Endothelial cell of umbilical vein (primary cell): ENCODE measurements around the gene CXCL9. TPM values are rescaled to one million over a fixed set of nuclear protein-coding genes. Genes with fewer than 3 reads are reported as not detected.
"Not testable (repeated sequence)": the region's sequence is repeated elsewhere in the genome, so short reads cannot be mapped to it uniquely, and the experiment has no call there.

ENCODE experiments used
- BruUV-seq: library from RNA; stranded (reverse); fragments of 400-500 nt; replicated peaks from 2 replicates; lab custom pipeline; 2021; lab: Mats Ljungman, UMichigan
- CTCF ChIA-PET: fragments of 300-600, 350-600 bp; sonication (Branson Sonifier 250); formaldehyde crosslinking; loops from one replicate; lab custom pipeline; 2021; ENCODE audit warnings: antibody characterized with exemption, inconsistent platforms; lab: Charles Lee
- POLR2A ChIA-PET: fragments of 300-600, 350-600 bp; sonication (Branson Sonifier 250); formaldehyde crosslinking; loops from one replicate; lab custom pipeline; 2021; ENCODE audit warnings: antibody characterized with exemption, inconsistent platforms; lab: Charles Lee
- DNase-seq: peaks from one replicate; pipeline ENCODE4 v3.0.0-alpha.2; 2011; ENCODE audit warnings: low read depth, low spot score
- FAIRE-seq: peaks from 2 replicates; lab custom pipeline; 2011; peaks lifted over from hg19 to GRCh38; lab: Jason Lieb, UNC
- H2AFZ ChIP-seq: 2 replicates; pipeline ENCODE4 v1.6.0; 2012; ENCODE audit warnings: low read depth, low read length, control low read depth, inconsistent platforms
- H3K27ac ChIP-seq: 2 replicates; pipeline ENCODE4 v1.5.1; 2011; ENCODE audit warnings: low read depth, mild to moderate bottlenecking, control low read depth, low read length, moderate library complexity; ENCODE audit not compliant: insufficient read depth
- H3K27me3 ChIP-seq, 2 experiments: 2 replicates each; pipeline versions ENCODE4 v1.6.0 to v1.6.1; 2011; ENCODE audit warnings: low read length in 2 of 2, mixed read lengths in 1 of 2; ENCODE audit not compliant: control insufficient read depth in 2 of 2, insufficient read depth in 2 of 2
- H3K36me3 ChIP-seq, 2 experiments: 2 replicates in 1 of 2; 3 replicates in 1 of 2; pipeline ENCODE4 v1.5.1; 2011; ENCODE audit warnings: low read length in 2 of 2, mild to moderate bottlenecking in 1 of 2, moderate library complexity in 1 of 2; ENCODE audit not compliant: control insufficient read depth in 2 of 2, insufficient read depth in 2 of 2; ENCODE audit errors: extremely low read depth in 1 of 2
- H3K4me1 ChIP-seq: 3 replicates; pipeline ENCODE4 v1.5.1; 2011; ENCODE audit warnings: mild to moderate bottlenecking, low read length; ENCODE audit not compliant: control insufficient read depth, insufficient read depth; ENCODE audit errors: extremely low read depth
- H3K4me2 ChIP-seq: 2 replicates; pipeline ENCODE4 v1.6.1; 2011; ENCODE audit warnings: low read length, control low read depth, mixed read lengths; ENCODE audit not compliant: insufficient read depth
- H3K4me3 ChIP-seq, 3 experiments: fragments of 200-600 bp in 1 of 3; sonication (generic), shearing (Covaris generic) in 1 of 3; replicated peaks in 1 of 3; 2 replicates each; pipeline ENCODE4 v1.5.1; 2011 to 2016; ENCODE audit warnings: control low read depth in 3 of 3, low read length in 3 of 3, mild to moderate bottlenecking in 2 of 3, inconsistent platforms in 1 of 3, low read depth in 1 of 3, moderate library complexity in 1 of 3; ENCODE audit not compliant: insufficient read depth in 1 of 3
- H3K79me2 ChIP-seq: 2 replicates; pipeline ENCODE4 v1.6.0; 2012; ENCODE audit warnings: low read length, inconsistent platforms; ENCODE audit not compliant: control insufficient read depth, insufficient read depth
- H3K9ac ChIP-seq: replicated peaks from 2 replicates; pipeline ENCODE3; 2011; ENCODE audit warnings: low read length, control low read depth; ENCODE audit not compliant: insufficient read depth; ENCODE audit errors: extremely low read depth
- H3K9me1 ChIP-seq: replicated peaks from 3 replicates; pipeline ENCODE4 v1.6.0; 2011; ENCODE audit warnings: mild to moderate bottlenecking, low read length; ENCODE audit not compliant: control insufficient read depth, insufficient read depth; ENCODE audit errors: extremely low read depth
- H3K9me3 ChIP-seq: replicated peaks from 2 replicates; pipeline ENCODE4 v1.5.1; 2012; ENCODE audit warnings: low read length, inconsistent platforms; ENCODE audit not compliant: control insufficient read depth, insufficient read depth
- H4K20me1 ChIP-seq: replicated peaks from 2 replicates; pipeline ENCODE3; 2011; ENCODE audit warnings: mild to moderate bottlenecking, low read length; ENCODE audit not compliant: control insufficient read depth, insufficient read depth; ENCODE audit errors: extremely low read depth
- EZH2 ChIP-seq: IDR thresholded peaks from 2 replicates; pipeline ENCODE4 v1.6.1; 2012; ENCODE audit warnings: borderline replicate concordance, low read depth, mild to moderate bottlenecking, moderate library complexity, low read length, inconsistent platforms; ENCODE audit not compliant: severe bottlenecking
- FOS ChIP-seq: IDR thresholded peaks from 2 replicates; pipeline ENCODE4 v1.6.1; 2011; ENCODE audit warnings: mild to moderate bottlenecking, low read length, moderate library complexity, borderline replicate concordance; ENCODE audit not compliant: insufficient read depth
- GATA2 ChIP-seq: IDR thresholded peaks from 2 replicates; pipeline ENCODE4 v1.7.0; 2011; ENCODE audit warnings: low read depth, mild to moderate bottlenecking, moderate library complexity, mixed read lengths, low read length; ENCODE audit not compliant: insufficient read length, insufficient read depth
- JUN ChIP-seq: IDR thresholded peaks from 2 replicates; pipeline ENCODE4 v1.6.1; 2011; ENCODE audit warnings: borderline replicate concordance, low read depth; ENCODE audit not compliant: insufficient read length, insufficient read depth
- MAX ChIP-seq: IDR thresholded peaks from 2 replicates; pipeline ENCODE4 v1.6.1; 2011; ENCODE audit not compliant: insufficient read depth, insufficient read length
- MYC ChIP-seq: IDR thresholded peaks from one replicate; pipeline ENCODE4 v1.6.1; 2011; ENCODE audit warnings: mild to moderate bottlenecking, low read depth, low read length
- POLR2A ChIP-seq: IDR thresholded peaks from 2 replicates; pipeline ENCODE4 v1.6.1; 2012; ENCODE audit warnings: low read depth, mild to moderate bottlenecking, control low read depth, low read length
- POLR2AphosphoS5 ChIP-seq: IDR thresholded peaks from 2 replicates; pipeline ENCODE4 v1.6.1; 2012; ENCODE audit warnings: low read depth, mild to moderate bottlenecking, control low read depth, low read length, moderate library complexity; ENCODE audit not compliant: insufficient read depth
- dilution Hi-C: fragments of 300-500 bp; cut with MboI; formaldehyde crosslinking; loops from one replicate; pipeline ENCODE4 v1.15.0; 2019; ENCODE audit warnings: low sequenced_read_pairs; ENCODE audit not compliant: extremely low pct_ligation_motif_present
- intact Hi-C: fragments of 100-400 bp; cut with micrococcal nuclease; formaldehyde crosslinking; loops from one replicate; pipeline ENCODE4 v1.10.0; 2022
- polyA plus RNA-seq, 4 experiments: library from polyadenylated mRNA; depleted of rRNA in 3 of 4; stranded (reverse) in 3 of 4; unstranded in 1 of 4; fragments of >200 nt; gene quantifications; 2 replicates each; pipeline versions ENCODE4 v1.2.1 to v1.2.3, GENCODE V29; 2011 to 2012; ENCODE audit warnings: missing spikeins in 1 of 4
- total RNA-seq: library from RNA; stranded (reverse); gene quantifications from 2 replicates; pipeline ENCODE4 v1.2.3, GENCODE V29; 2021
- TF ChIP-seq, protein P1 (sequence below), 2 donors: IDR thresholded peaks; 1 replicate in 1 of 2; 2 replicates in 1 of 2; pipeline ENCODE4 v1.5.1; 2011; ENCODE audit warnings: low read length in 2 of 2, mild to moderate bottlenecking in 2 of 2, moderate library complexity in 2 of 2, control low read depth in 1 of 2, inconsistent platforms in 1 of 2, low read depth in 1 of 2; ENCODE audit not compliant: insufficient read depth in 1 of 2; ENCODE audit errors: extremely low read depth in 1 of 2

Gene CXCL9
- total and polyA plus RNA-seq, 2 donors (not counting 3 experiments of a cell fraction or from before 2014, with no cell fraction given): not detected

GRCh38 chr4:76042241-76042998 is 35.1 kb upstream of the CXCL9 start:
- TF ChIP-seq FOS (peak; percentile 46), JUN (peak; percentile 60)
- peak overlapping the region; percentile 36 for H3K4me2 ChIP-seq
- H3K79me2 ChIP-seq, H3K27me3 ChIP-seq, intact Hi-C loops, H3K9me3 ChIP-seq, H3K9ac ChIP-seq, H2AFZ ChIP-seq, H3K36me3 ChIP-seq, H4K20me1 ChIP-seq, H3K27ac ChIP-seq, dilution Hi-C loops, FAIRE-seq, H3K4me1 ChIP-seq, POLR2A ChIA-PET, H3K9me1 ChIP-seq, H3K4me3 ChIP-seq: not testable (repeated sequence)
- DNase-seq: peak; percentile 84
- CTCF ChIA-PET: interaction anchor here (1.0 to 1.5 kb wide), 4 partner anchors 17 to 137 kb away, joined by 3 to 4 read pairs (median 4); no protein-coding TSS in a partner anchor
- TSS peak; percentile 88 for BruUV-seq

- Histone ChIP-seq H3K4me3 (no peak overlapping the region), H3K79me2 (no peaks in the 10 kb centered on the region), H3K27me3 (no peaks in the 10 kb centered on the region), H2AFZ (peak overlapping the region; percentile 38), H3K9me3 (no peaks in the 10 kb centered on the region), H3K4me2 (no peak overlapping the region), H3K9ac (no peak overlapping the region), H3K4me1 (peaks cover 12% of the 10 kb centered on the region), H3K27ac (no peak overlapping the region), H3K36me3 (no peaks in the 10 kb centered on the region), H4K20me1 (no peaks in the 10 kb centered on the region), H3K9me1 (no peaks in the 10 kb centered on the region)
- no peak for FAIRE-seq
- DNase-seq: no peak
- BruUV-seq: no TSS peak
- dilution Hi-C loops: no loop called here
- CTCF ChIA-PET: interaction anchor here (1.4 to 2.7 kb wide), 3 partner anchors 22 to 40 kb away, joined by 3 to 33 read pairs (median 8); no protein-coding TSS in a partner anchor
- intact Hi-C loops: no loop called here
- no peak for TF ChIP-seq EZH2
- no peak for TF ChIP-seq FOS
- TF ChIP-seq POLR2A: no peak
- TF ChIP-seq GATA2: no peak
- no peak for TF ChIP-seq MAX
- TF ChIP-seq JUN: no peak
- TF ChIP-seq POLR2AphosphoS5: no peak
- TF ChIP-seq, protein P1, sequence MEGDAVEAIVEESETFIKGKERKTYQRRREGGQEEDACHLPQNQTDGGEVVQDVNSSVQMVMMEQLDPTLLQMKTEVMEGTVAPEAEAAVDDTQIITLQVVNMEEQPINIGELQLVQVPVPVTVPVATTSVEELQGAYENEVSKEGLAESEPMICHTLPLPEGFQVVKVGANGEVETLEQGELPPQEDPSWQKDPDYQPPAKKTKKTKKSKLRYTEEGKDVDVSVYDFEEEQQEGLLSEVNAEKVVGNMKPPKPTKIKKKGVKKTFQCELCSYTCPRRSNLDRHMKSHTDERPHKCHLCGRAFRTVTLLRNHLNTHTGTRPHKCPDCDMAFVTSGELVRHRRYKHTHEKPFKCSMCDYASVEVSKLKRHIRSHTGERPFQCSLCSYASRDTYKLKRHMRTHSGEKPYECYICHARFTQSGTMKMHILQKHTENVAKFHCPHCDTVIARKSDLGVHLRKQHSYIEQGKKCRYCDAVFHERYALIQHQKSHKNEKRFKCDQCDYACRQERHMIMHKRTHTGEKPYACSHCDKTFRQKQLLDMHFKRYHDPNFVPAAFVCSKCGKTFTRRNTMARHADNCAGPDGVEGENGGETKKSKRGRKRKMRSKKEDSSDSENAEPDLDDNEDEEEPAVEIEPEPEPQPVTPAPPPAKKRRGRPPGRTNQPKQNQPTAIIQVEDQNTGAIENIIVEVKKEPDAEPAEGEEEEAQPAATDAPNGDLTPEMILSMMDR (IDR thresholded peaks at IDR 0.05; ENCODE audit: extremely low read depth in 1 of 2, insufficient read depth in 1 of 2, low read depth in 1 of 2, low read length in 2 of 2): no peak
- no peak for TF ChIP-seq MYC
- POLR2A ChIA-PET: interaction anchor here (1.4 kb wide), 1 partner anchor 41 kb away, joined by 3 read pairs; no protein-coding TSS in a partner anchor
Observed at GRCh38 chr4:76036855-76037254, 29.5 kb upstream of the CXCL9 start.
